ENCODE data around the gene SLU7.

SLU7 gene

DNA sequence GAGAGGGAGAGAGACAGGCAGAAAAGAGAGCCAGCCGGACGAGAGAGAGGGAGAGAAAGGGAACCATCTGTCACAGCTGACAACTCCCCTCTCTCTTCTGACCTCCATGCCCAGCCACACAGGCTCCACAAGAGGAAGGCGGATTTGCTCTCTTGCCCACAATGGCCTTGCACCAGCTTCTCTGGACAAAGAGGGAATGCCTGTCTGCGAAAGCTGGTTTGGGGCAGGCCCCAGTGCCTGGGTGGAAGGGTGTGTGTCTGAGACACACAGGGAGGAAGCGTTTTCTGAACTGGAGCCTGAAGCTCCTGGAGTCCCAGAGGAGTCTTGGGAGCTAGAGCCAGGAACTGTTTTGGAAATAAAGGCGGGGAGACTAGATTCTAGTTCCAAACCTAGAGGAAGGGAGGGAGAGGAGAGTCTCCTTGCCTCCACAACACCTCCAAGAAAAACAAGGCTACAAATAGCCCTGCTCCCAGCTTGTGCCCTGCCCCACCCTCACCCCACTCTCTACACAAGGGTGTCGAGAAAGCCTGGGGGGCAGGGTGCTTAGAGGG lies 60.9 kb downstream of the SLU7 start:
- H3K4me3 ChIP-seq (ENCODE audit: control insufficient read depth, low read depth, low read length), result no peak overlapping the region
- DNase-seq (ENCODE audit: low read depth), result no peak
- TF ChIP-seq, protein P1, sequence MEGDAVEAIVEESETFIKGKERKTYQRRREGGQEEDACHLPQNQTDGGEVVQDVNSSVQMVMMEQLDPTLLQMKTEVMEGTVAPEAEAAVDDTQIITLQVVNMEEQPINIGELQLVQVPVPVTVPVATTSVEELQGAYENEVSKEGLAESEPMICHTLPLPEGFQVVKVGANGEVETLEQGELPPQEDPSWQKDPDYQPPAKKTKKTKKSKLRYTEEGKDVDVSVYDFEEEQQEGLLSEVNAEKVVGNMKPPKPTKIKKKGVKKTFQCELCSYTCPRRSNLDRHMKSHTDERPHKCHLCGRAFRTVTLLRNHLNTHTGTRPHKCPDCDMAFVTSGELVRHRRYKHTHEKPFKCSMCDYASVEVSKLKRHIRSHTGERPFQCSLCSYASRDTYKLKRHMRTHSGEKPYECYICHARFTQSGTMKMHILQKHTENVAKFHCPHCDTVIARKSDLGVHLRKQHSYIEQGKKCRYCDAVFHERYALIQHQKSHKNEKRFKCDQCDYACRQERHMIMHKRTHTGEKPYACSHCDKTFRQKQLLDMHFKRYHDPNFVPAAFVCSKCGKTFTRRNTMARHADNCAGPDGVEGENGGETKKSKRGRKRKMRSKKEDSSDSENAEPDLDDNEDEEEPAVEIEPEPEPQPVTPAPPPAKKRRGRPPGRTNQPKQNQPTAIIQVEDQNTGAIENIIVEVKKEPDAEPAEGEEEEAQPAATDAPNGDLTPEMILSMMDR (conservative IDR thresholded peaks at IDR 0.05; ENCODE audit: control insufficient read depth, insufficient read depth, low read depth, low read length), result no peak

DNA sequence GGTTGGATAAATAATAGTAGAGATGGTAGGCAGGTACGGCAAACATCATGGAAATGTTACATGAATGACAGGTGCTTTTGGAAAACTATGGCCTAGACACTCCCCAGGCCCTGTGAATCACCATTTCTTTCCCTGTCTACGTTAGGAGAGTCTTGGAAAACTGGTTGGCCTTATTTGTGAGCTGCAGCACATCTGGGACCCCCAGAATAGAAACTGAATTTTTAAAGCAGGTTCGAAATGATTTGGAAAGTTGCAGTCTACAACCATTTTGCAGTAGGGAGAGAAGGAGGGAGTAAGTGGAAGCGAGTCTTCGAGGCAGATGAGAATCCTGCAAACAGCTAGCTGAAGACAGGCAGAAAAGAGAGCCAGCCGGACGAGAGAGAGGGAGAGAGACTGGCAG lies 61.5 kb downstream of the SLU7 start:
- DNase-seq (ENCODE audit: low read depth), result no peak
- TF ChIP-seq, protein P1 (conservative IDR thresholded peaks at IDR 0.05; ENCODE audit: control insufficient read depth, insufficient read depth, low read depth, low read length), result no peak
- H3K4me3 ChIP-seq (ENCODE audit: control insufficient read depth, low read depth, low read length), result no peak overlapping the region

DNA sequence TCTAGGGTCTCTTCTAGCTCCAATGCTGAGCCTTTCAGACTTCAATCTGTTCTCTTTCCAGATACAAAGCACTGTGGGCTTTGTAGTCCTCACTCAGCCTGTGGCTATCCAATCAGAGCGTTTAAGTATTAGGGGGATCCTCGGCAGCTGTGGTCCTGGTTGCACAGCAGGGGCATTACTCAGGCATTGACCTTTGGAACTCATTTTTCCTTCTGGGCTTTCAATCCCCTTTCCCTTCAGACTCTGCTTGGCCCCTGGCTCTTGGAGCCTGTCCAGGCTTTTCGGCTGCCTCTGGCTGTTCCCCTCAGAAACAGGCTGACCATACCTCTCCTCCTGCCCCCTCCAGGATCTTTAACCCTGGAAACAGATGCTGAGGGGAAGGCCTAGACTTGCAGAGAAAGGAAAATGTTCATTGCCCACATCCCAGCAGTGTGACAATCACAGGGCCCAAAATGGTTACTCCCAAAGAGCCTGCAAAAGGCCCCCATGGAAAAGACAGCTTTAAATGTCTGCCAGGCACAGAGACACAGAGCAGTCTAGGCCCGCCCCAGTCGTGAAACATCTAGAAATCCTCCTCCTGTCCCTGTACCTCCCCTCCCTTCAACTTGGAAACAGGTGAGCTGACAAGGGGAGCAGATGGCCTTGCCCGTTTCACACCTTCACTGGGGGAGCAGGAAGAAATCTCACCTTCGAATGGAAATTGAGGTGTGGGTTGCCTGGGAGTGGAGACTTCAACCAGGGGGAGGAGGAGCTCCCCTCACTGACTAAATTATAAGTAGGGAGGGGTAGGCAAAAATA lies 62.1 kb downstream of the SLU7 start:
- H3K4me3 ChIP-seq (ENCODE audit: control insufficient read depth, low read depth, low read length), result no peak overlapping the region
- TF ChIP-seq, protein P1 (conservative IDR thresholded peaks at IDR 0.05; ENCODE audit: control insufficient read depth, insufficient read depth, low read depth, low read length), result no peak
- no peak for DNase-seq (ENCODE audit: low read depth)

DNA sequence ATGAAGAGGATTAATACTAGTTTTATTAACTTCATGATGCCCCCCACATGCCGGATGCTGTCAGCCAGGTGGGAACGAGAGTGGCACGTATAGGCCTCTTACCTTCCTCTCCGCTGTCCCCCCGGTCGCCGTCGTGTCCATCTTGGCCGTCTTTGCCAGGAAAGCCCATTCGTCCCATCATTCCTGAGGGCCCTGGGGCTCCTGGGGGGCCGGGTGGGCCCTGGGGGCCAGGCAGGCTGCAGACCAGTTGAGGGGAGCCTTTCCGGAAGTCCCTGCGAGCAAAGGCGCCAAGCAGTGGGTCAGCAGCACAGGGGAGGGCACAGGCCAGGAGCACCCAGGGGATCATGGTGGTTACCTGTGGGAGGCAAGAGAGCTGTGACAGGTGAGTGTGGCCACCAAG lies 64.2 kb downstream of the SLU7 start:
- TF ChIP-seq, protein P1 (conservative IDR thresholded peaks at IDR 0.05; ENCODE audit: control insufficient read depth, insufficient read depth, low read depth, low read length), result no peak
- H3K4me3 ChIP-seq (ENCODE audit: control insufficient read depth, low read depth, low read length), result no peak overlapping the region
- DNase-seq (ENCODE audit: low read depth), result no peak

DNA sequence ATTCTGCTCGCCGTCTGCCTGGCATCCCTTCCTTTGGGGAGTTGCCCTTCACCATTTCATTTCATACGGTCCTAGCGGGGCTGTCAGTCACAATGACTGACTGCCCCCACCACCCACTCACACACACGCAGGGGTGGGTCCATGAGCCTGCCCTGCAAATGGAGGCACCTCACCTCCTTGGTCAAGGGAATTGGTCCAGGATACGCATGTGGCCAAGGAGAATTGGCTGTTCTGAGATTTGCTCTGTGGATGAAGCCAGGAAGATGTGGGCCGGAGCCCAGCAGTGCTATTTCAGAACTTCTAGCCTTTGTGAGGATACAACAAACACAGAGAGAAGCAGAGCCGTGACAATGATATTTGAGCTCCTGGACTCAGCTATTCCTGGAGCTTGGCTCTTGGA lies 65.5 kb downstream of the SLU7 start:
- TF ChIP-seq, protein P1 (conservative IDR thresholded peaks at IDR 0.05; ENCODE audit: control insufficient read depth, insufficient read depth, low read depth, low read length), result no peak
- no peak overlapping the region for H3K4me3 ChIP-seq (ENCODE audit: control insufficient read depth, low read depth, low read length)
- DNase-seq (ENCODE audit: low read depth), result no peak

DNA sequence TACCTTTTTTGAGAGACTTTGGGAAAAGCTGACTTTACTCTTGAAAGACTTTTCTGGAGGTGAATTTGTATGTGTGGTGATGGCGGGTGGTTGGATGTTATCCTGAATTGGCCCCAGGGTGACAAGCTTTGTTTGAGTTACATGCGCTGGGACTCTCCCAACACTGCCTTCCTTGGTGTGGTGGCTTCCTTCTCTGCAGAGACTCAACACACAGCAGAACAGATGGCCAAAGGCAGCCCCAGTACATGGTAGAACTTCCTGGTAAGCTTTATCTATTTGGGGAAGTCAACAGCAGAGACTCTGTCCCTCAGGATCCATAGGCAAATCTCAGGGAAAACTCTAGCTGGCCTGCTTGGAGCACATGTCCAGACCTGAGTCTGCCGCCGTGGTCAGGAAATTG lies 66.6 kb downstream of the SLU7 start:
- TF ChIP-seq, protein P1 (conservative IDR thresholded peaks at IDR 0.05; ENCODE audit: control insufficient read depth, insufficient read depth, low read depth, low read length), result no peak
- no peak overlapping the region for H3K4me3 ChIP-seq (ENCODE audit: control insufficient read depth, low read depth, low read length)
- no peak for DNase-seq (ENCODE audit: low read depth)
